Pons (tissue), 1 donor: Measurements from ENCODE around the gene TNMD.
A peak's percentile ranks its signal among the peaks of the same experiment; 100 is the strongest.
"Not testable (repeated sequence)": the region's sequence is repeated elsewhere in the genome, so short reads cannot be mapped to it uniquely, and the experiment has no call there.

ENCODE experiments used
- DNase-seq: peaks from one replicate; pipeline ENCODE4 v3.0.0-alpha.2; 2016; ENCODE audit warnings: low spot score

The TNMD gene

DNA sequence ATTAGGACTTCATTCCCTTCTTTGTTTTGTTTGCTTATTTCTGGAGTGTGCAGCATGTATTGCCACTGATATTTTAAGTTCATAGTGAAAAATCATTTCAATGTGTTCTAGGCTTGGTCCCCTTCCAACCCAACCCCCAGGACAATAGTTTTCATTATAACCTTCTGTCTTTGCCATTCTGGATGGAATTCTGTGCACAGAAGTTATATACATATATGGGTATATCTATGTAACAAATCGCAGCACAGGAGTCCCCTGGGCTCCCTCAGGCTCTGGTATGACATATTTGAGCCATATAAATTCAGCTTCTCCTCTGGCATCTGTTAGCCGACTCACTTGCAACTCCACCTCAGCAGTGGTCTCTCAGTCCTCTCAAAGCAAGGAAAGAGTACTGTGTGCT is at the start of gene TNMD:
TSS of gene TNMD (plus strand) at position 326 of the 400 bp plus-strand sequence. CDS start 83 bp downstream, outside the sequence.
- DNase-seq = no peak

DNA sequence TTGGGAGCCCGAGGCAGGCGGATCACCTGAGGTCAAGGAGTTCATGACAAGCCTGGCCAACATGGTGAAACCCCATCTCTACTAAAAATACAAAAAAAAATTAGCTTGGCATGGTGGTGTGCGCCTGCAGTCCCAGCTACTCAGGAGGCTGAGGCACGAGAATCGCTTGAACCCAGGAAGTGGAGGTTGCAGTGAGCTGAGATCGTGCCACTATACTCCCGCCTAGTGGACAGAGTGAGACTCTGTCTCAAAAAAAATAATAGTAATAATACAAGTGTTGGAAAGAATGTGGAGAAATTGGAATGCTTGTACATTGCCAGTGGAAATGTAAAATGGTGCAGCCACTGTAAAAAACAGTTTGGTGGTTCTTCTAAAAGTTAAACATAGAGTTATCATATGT is 19.2 kb upstream of the TNMD start:
- DNase-seq = not testable (repeated sequence)

DNA sequence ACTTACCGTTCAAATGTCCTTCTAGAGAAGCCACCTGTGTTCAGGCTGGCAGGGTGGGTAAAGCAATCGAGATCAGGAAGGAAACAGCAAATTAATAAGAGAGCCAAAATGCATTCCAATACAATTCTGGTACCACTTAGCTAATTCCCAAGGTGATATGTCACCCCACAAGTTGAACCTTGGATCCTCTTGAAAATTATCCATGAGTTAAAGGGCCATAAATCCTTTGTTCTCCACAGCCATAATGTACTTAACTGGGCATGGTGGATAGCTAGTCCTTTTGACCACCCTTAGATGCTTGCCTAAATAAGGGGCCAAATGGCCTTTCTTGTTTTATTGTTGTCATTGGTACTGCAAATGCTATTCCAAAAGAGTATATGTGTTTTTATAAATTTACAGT is 2.0 kb downstream of the TNMD start:
- no peak for DNase-seq

DNA sequence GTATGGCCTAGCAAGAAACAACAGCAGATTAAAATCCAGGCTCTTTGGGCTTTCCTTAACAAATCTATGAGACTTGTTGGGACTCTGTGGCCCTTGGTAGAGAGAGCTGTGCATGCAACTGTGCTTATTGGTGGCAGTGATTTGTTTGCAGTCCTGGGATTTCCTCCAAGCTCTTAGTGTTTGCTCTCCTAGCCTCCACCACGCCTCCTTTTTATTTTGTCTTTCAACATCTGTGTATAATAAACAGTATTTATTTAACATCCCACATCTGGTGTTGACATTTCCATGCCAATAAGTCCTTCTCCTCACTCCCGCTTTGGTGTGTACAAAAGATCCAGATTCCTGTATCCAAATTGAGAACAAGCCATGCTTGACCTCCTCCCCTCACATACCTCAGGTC is 3.1 kb downstream of the TNMD start:
- no peak for DNase-seq

DNA sequence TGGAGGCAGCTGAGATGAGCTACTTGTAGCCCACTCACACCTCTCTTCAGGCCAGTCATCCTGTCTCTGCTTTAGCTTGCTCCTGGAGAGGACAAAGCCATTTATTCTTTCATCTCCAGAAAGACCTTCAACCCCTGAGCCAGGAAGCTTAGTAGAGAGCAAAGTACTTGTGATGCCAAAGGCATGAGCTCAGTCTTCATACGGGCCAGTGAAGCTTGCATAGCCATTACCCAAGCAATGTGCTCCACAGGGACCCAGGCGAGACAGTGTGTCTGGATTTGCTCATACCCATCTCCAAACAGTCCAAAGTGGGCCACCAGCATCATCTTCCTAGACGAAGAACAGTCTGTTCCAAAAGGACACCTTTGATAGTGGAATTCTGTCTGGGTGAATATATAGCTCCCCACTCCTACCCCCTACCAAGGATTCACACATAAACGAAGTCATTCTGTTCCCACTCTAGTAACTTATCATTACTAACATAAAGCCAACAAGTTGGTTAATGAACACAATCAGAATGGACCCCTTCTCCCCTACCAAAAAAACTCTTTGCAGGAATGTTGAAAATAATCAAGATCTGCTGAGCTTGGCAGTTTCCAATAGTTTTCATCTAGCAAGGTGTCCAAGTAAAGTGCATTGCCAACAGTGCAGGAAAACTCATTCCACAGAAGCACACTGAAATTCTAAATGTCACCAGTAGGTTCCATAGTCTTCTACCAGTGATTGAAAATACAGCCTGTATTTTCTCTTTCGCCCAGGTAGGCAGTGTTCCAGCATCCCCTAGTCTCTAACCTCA is 6.7 kb downstream of the TNMD start:
- DNase-seq = no peak

DNA sequence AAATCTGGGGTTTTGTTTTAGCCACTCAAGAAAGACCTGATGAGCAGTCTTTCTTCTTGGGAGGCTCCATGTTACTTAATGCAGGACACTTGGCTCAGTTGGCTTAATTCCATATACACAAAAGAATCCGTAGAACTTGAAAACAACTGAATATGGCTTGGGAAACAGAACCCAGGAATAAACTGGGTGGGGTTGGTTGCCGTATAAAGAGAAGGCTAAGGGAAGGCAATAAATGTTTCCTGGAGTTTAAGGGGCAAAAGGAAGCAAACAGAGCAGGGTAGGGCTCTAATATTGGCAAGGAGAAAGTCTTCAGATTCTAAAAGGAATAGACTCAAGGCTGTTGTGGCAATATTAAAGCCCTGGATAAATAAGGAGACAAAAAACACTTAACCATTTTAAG is 8.4 kb downstream of the TNMD start:
- no peak for DNase-seq

DNA sequence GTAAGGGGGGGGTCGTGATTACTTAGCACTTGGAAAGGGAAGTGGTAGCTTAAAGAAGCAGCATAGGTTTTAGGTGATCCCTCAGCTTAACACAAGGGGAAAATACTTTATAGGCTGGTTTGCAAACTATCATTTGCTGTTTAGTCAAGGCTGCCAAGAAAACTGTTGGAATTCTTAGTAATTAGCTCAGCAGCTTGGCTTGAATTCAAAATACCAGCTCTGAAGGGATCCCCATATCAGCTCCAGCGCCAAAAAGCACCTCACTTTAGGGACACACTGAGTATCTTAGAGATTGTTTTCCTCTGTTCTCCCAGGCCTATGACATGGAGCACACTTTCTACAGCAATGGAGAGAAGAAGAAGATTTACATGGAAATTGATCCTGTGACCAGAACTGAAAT is 8.8 kb downstream of the TNMD start:
- no peak for DNase-seq

DNA sequence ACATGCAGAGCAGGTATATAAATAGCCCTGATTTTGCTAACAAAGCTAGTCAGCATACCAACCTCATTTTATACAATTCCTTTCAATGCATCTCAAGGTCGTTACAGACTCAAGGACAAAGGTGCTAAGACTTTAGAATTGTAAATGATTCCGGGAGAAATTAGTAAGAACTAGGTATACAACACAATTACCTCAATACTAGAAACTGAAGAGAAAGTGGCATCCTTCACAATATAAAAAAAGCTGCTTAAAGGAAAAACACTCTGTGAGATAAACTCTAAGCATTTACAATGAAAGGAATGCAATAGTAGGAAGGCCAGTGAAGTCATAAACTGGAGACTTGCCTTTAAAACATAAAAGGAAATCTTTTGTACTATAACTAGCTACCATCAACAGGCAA is 11.9 kb downstream of the TNMD start:
- no peak for DNase-seq

DNA sequence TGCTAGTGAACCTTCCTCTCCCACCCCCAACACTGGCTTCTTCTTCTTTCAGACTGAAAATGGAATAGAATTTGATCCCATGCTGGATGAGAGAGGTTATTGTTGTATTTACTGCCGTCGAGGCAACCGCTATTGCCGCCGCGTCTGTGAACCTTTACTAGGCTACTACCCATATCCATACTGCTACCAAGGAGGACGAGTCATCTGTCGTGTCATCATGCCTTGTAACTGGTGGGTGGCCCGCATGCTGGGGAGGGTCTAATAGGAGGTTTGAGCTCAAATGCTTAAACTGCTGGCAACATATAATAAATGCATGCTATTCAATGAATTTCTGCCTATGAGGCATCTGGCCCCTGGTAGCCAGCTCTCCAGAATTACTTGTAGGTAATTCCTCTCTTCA is 14.7 kb downstream of the TNMD start:
- no peak for DNase-seq

DNA sequence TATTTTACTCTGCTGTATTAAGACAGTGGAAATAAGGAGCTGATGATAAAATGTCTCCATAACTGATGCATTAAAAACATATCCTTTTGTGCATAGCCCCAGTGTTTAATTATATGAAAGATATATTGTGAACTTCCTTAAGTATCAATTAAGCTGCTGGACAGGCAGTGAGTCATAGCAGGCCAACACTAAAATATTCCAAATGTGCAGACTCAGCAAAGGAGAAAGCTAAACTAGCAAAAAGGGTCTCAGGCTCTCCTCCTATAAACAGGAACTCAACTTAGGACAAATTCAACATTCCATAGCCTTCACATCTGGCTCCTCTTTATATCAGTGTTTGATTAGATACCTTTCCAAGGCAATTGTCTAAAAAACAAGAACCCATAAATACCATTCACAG is 15.6 kb downstream of the TNMD start:
- no peak for DNase-seq

DNA sequence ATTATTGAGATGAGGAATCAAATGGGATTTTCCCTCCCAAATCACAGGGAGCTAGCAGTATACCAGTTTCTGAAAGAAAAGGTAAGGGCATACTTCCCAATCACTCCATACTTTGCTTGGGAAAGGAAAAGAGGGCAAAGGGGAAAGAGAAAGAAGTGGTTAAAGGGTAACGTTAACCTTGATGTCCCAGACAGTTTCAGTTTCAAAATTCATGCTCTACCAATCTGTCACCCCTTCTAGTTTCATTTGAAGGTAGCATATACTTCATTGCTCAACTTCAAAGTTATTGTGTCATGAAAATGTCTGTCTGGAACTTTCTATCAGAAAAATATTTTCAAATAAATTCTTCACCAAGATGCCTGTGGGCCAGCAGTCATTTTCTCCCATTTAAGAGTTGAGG is 16.0 kb downstream of the TNMD start:
- DNase-seq = no peak

DNA sequence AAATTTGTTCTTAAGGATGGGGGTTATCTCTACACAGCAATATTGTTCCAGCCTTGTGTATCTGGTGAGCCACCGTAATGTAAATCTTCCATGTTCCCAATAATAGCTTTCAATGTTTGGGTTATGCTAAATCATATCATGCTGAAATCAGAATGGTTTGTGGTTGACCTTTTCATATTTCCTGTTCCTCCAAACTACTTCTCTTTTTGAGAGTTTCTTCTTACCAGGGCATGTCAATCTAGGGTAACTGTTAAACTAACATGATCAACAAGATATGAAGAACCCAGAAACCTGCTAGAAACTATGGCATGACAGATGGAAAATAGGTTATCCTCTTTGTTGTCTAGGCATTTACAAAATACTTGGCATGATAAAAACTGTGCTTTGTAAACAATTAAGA is 22.0 kb downstream of the TNMD start:
- no peak for DNase-seq

DNA sequence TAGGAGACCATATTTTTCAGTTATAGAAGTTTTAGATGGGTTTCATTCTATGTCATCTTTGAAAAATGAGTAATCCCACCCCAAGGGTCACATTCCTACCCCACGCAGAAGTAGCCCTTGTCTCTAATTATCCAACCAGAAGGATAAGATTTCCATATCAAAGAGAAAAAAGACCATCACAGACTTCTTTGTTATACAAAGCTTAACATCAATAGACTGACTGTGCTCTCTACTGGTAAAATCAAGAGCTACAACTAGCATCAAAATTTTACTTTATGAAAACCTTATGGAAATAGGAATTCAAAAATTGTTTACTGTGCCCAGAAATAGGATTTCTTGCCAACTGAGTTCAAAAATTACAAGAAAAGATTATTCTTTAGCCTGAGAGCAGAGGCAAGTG is 24.9 kb downstream of the TNMD start:
- no peak for DNase-seq

DNA sequence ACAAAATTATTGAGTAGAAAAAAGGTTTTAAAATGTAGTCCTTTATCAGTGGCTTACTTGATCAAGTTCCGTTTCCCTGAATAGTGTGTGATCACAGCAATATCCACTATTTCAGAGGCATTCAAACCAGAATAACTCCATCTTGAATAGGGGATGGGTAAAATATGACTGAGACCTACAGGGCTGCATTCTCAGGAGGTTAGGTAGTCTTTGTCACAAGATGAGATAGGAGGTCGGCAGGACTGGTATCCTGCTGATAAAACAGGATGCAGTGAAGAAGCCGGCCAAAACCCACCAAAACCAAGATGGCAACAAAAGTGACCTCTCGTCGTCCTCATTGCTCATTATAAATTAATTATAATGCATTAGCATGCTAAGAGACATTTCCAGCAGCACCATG is 27.2 kb downstream of the TNMD start:
- DNase-seq = no peak

DNA sequence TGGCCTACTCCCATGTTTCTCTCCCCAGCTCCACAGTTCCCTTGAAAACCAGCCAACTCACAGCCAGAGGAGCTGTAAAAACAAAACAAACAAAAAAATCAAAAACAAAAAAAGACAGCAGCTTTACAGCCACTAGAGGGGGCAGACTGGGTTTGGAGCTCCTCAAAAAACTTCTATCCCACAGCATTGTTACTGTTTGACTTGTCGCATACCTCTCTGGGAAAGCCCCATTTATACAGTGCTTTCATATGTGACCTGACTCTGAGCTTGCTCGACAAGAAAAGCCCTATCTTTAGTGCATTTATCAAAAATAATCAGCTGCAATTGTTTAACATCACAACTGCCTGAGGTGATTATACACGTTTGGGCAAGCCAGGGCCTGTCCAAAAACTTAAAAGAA is 30.3 kb downstream of the TNMD start:
- no peak for DNase-seq

DNA sequence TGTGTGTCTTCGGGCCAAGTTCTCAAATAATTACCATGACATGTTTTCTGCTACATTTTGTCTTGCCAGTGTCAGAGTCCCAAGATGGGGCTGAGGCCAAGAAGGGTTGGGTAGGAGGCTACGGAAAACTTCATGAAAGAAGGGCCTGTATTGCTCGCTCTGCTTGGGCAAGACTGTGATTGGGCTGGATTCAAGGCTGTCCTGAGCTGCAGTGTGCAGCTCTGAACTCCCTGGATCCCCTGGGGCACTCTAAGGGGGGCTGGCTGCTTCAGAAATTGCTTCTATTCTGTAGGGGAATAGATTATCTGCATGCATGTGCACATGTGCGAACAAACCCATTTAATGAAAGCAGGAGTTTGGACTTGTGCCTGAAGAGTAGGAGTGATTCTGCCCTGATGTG is 38.3 kb downstream of the TNMD start:
- DNase-seq = no peak

DNA sequence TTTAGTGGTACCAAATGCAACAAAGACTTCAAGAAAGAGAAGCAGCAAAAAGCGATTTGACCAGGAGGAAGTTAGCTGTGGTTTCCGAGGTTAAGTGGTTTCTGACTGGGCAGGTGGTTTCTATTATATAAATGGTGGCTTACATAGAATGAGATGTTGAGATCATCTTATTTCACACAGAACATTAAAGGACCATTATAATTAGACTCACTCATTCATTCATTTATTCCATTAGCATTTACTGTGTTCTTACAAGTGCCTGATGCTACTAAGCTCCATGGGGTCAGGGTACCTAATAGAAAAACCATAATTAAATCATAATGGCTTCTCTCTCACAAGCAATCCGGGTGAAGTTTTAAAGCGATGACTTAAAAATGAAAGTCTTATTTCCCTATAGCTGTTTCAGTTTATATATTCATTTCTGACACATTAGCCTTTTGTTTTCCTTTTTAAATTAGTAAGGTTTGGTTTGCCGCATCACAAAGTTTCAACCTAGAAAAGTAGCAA is 41.3 kb downstream of the TNMD start:
- no peak for DNase-seq

DNA sequence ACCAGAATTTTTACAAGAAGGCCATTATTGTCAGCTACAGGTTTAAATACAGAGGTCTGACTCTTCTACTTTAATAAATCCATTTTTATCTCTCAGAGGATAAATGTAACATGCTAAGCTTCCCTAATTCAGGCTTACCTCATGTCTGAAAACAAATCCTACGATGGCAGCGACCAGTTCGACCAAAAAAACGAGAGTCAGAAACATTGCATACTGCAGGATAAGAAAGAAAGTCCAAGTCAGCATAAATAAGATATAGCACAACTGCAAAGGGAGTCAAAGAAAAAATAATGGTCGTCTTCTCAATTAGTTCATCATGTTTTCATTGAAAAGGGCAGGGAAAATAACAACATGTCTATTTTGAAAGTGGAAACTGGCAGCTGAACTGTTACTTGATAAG is 50.3 kb downstream of the TNMD start:
- DNase-seq = no peak

DNA sequence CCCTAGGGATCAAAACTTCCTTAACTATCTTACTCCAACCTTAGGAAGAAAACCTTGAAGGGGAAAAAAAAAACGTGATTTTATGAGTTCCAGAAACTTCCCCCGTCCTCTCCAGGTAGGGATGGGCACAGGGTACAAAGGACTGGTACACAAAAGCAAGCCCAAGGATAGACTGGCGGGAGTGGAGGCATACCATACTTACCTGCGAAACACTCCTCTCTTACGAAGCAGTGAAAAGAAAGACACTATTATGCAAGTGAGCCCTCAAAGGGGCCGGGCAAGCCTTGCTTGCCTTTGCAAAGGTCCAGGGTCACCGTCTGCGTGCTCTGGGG is 51.2 kb downstream of the TNMD start:
- DNase-seq = no peak

DNA sequence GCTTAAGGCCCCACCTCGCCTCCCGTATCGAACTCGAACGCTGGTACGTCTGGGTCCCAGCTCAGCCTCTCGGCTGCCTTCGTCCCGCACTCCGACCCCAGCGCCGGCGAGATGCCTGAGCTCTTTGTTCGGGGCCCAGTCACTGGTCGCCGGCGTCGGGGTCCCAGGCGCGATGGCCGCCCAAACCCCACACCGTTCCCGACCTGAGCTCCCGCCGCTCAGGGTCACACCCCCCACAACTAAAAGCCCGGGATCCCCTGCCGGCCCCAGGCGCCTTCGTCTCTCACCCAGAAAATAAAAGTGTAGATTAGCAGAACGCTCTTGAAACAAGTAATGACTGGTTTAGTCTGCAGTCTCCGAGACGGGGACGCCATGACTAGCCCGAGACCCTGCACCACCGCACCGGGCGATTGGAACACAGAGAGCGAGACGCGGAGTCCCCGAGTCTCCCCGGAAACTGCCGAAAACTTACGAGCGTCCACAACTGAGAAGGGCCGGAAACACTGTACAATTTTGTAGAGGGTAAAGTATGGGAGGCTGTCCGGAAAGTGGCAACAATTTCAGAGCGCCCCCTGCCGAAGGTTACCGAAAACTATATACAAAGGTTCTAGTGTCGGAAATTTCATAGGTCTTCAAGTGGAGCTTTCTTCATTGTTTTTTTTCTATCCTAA is 51.7 kb downstream of the TNMD start, which contains the start of gene TSPAN6:
TSS of gene TSPAN6 (minus strand) at position 486 of the 671 bp plus-strand sequence. CDS start at position 374, 112 bp downstream.
- peak; percentile 51 for DNase-seq

DNA sequence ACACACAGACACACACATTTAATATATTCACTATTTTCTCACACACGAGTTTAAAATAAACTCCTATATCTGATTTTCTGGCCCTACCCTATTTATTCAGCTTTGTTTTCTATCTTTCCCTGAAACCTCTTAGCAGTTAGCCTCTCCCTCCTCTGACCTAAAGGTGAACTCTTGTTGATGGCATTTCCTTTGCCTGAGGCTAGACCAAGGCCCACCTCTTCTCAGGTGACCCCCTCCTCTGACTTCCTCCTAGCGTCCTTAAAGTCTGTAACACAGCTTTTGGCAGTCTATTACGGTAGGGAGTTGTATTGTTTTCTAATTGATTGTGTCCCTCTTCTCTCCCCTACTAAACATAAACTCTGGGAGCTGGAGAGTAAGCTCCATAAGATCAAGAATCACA is 57.6 kb downstream of the TNMD start:
- no peak for DNase-seq

DNA sequence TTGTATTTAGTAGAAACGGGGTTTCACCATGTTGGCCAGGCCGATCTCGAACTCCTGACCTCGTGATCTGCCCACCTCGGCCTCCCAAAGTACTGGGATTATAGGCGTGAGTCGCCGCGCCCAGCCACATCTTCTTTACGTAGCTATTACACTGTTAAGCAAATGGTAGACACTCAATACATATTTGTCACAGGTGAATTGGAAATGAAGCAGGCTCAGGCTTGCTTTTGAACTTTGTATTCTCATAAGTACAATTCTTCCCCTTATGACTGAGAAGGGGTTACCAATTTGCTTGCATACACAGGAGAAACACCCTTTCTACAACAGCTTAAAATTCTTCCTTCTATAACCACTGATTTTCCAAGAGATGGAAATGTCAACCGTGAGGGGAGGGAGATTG is 58.5 kb downstream of the TNMD start:
- DNase-seq = no peak
